ENCODE results near the gene BHLHA15. TPM values are rescaled to one million over a fixed set of nuclear protein-coding genes. Genes with fewer than 3 reads are reported as not detected.

BHLHA15 gene
- total and polyA plus RNA-seq, 2 of the 13 experiments (the other 11 are each of a cell fraction or from before 2014, with no cell fraction given), result 1.9 to 6.1 TPM

DNA sequence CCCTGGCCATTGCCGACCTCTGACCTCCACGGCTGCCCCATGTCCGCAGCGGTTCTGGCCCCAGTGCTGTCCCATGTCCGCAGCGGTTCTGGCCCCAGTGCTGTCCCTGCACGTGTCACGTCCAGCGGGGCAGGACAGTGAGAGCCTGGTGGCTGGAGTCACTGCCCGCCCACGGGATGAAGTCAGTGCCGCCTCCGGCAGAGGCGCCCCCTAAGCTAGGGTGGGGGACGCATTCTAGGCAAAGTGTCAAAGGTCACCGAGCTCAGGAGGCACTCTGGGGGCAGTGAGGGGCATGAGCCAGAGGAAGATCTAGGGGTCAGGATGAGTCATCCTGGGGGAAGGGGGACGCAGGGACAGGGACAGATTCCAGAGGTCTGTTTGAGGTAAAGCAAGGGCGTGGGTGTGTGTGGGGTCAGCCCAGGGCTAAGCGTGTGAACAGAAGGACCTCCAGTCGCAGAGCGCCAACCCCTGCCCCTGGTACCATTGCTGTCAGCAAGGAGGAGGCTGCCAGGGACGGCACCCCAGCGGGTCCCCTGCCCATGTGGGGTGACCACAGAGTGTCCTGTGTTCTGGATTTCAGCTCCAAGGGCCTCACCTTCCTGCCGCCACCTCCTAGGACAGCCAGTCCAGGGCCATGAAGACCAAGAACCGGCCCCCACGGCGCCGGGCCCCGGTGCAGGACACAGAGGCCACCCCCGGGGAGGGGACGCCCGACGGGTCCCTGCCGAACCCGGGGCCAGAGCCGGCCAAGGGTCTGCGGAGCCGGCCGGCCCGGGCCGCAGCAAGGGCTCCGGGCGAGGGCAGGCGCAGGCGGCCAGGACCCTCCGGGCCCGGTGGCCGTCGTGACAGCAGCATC, 665 bp downstream of the BHLHA15 start (continued):
- TF ChIP-seq ZNF383 (CRISPR knock-in tag; IDR thresholded peaks at IDR 0.05; ENCODE audit: borderline replicate concordance) (0 out of 2 replicates have a peak, but pooled peaks have one; percentile 8), ZNF121 (CRISPR knock-in tag; IDR thresholded peaks at IDR 0.05) (peak; percentile 100), SMC3 (IDR thresholded peaks at IDR 0.05; ENCODE audit: low read length) (no peak), SRSF1 (optimal IDR thresholded peaks at IDR 0.05; ENCODE audit: low read depth, low read length) (peak; percentile 38), ZNF3 (CRISPR knock-in tag; IDR thresholded peaks at IDR 0.05) (no peak), GABPA (IDR thresholded peaks at IDR 0.05; ENCODE audit: low read depth, low read length) (no peak), GABPA (CRISPR knock-in tag; IDR thresholded peaks at IDR 0.05; ENCODE audit: low read depth) (no peak), ATF7-NPFF (CRISPR knock-in tag; IDR thresholded peaks at IDR 0.05; ENCODE audit: low read depth) (no peak), SMAD3 (CRISPR knock-in tag; IDR thresholded peaks at IDR 0.05) (no peak), ZNF713 (CRISPR knock-in tag; IDR thresholded peaks at IDR 0.05) (no peak), CBX5 (CRISPR knock-in tag; IDR thresholded peaks at IDR 0.05; ENCODE audit: borderline replicate concordance) (no peak), ZNF777 (CRISPR knock-in tag; IDR thresholded peaks at IDR 0.05) (peak; percentile 81), IKZF1 (IDR thresholded peaks at IDR 0.05) (no peak), GTF2F1 (IDR thresholded peaks at IDR 0.05; ENCODE audit: low read length) (no peak), ONECUT2 (CRISPR knock-in tag; IDR thresholded peaks at IDR 0.05) (no peak)
- TF ChIP-seq, protein P1, sequence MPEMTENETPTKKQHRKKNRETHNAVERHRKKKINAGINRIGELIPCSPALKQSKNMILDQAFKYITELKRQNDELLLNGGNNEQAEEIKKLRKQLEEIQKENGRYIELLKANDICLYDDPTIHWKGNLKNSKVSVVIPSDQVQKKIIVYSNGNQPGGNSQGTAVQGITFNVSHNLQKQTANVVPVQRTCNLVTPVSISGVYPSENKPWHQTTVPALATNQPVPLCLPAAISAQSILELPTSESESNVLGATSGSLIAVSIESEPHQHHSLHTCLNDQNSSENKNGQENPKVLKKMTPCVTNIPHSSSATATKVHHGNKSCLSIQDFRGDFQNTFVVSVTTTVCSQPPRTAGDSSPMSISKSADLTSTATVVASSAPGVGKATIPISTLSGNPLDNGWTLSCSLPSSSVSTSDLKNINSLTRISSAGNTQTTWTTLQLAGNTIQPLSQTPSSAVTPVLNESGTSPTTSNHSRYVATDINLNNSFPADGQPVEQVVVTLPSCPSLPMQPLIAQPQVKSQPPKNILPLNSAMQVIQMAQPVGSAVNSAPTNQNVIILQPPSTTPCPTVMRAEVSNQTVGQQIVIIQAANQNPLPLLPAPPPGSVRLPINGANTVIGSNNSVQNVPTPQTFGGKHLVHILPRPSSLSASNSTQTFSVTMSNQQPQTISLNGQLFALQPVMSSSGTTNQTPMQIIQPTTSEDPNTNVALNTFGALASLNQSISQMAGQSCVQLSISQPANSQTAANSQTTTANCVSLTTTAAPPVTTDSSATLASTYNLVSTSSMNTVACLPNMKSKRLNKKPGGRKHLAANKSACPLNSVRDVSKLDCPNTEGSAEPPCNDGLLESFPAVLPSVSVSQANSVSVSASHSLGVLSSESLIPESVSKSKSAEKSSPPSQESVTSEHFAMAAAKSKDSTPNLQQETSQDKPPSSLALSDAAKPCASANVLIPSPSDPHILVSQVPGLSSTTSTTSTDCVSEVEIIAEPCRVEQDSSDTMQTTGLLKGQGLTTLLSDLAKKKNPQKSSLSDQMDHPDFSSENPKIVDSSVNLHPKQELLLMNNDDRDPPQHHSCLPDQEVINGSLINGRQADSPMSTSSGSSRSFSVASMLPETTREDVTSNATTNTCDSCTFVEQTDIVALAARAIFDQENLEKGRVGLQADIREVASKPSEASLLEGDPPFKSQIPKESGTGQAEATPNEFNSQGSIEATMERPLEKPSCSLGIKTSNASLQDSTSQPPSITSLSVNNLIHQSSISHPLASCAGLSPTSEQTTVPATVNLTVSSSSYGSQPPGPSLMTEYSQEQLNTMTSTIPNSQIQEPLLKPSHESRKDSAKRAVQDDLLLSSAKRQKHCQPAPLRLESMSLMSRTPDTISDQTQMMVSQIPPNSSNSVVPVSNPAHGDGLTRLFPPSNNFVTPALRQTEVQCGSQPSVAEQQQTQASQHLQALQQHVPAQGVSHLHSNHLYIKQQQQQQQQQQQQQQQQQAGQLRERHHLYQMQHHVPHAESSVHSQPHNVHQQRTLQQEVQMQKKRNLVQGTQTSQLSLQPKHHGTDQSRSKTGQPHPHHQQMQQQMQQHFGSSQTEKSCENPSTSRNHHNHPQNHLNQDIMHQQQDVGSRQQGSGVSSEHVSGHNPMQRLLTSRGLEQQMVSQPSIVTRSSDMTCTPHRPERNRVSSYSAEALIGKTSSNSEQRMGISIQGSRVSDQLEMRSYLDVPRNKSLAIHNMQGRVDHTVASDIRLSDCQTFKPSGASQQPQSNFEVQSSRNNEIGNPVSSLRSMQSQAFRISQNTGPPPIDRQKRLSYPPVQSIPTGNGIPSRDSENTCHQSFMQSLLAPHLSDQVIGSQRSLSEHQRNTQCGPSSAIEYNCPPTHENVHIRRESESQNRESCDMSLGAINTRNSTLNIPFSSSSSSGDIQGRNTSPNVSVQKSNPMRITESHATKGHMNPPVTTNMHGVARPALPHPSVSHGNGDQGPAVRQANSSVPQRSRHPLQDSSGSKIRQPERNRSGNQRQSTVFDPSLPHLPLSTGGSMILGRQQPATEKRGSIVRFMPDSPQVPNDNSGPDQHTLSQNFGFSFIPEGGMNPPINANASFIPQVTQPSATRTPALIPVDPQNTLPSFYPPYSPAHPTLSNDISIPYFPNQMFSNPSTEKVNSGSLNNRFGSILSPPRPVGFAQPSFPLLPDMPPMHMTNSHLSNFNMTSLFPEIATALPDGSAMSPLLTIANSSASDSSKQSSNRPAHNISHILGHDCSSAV (CRISPR knock-in tag; IDR thresholded peaks at IDR 0.05; ENCODE audit: borderline replicate concordance), result no peak
- TF ChIP-seq, protein P2, sequence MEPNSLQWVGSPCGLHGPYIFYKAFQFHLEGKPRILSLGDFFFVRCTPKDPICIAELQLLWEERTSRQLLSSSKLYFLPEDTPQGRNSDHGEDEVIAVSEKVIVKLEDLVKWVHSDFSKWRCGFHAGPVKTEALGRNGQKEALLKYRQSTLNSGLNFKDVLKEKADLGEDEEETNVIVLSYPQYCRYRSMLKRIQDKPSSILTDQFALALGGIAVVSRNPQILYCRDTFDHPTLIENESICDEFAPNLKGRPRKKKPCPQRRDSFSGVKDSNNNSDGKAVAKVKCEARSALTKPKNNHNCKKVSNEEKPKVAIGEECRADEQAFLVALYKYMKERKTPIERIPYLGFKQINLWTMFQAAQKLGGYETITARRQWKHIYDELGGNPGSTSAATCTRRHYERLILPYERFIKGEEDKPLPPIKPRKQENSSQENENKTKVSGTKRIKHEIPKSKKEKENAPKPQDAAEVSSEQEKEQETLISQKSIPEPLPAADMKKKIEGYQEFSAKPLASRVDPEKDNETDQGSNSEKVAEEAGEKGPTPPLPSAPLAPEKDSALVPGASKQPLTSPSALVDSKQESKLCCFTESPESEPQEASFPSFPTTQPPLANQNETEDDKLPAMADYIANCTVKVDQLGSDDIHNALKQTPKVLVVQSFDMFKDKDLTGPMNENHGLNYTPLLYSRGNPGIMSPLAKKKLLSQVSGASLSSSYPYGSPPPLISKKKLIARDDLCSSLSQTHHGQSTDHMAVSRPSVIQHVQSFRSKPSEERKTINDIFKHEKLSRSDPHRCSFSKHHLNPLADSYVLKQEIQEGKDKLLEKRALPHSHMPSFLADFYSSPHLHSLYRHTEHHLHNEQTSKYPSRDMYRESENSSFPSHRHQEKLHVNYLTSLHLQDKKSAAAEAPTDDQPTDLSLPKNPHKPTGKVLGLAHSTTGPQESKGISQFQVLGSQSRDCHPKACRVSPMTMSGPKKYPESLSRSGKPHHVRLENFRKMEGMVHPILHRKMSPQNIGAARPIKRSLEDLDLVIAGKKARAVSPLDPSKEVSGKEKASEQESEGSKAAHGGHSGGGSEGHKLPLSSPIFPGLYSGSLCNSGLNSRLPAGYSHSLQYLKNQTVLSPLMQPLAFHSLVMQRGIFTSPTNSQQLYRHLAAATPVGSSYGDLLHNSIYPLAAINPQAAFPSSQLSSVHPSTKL (CRISPR knock-in tag; IDR thresholded peaks at IDR 0.05), result peak; percentile 64
- TF ChIP-seq, protein P3, sequence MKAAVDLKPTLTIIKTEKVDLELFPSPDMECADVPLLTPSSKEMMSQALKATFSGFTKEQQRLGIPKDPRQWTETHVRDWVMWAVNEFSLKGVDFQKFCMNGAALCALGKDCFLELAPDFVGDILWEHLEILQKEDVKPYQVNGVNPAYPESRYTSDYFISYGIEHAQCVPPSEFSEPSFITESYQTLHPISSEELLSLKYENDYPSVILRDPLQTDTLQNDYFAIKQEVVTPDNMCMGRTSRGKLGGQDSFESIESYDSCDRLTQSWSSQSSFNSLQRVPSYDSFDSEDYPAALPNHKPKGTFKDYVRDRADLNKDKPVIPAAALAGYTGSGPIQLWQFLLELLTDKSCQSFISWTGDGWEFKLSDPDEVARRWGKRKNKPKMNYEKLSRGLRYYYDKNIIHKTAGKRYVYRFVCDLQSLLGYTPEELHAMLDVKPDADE (CRISPR knock-in tag; IDR thresholded peaks at IDR 0.05), result no peak; the same call in 1 of the 2 replicates

Measured in HepG2 (cell line).